ENCODE results near the gene FGD4.

Gene FGD4

GRCh38 chr12:32379667-32380066 lies 19.7 kb upstream of the FGD4 start:
- Mint-ChIP-seq H3K36me3 (ENCODE audit: low read depth) (no peaks in the 10 kb centered on the region), H3K9me3 (no peaks in the 10 kb centered on the region), H3K4me1 (peaks cover 17% of the 10 kb centered on the region), H3K4me3 (no peak overlapping the region), H3K27me3 (ENCODE audit: low read depth) (no peaks in the 10 kb centered on the region), H3K27ac (no peak overlapping the region)
- TF ChIP-seq CTCF (IDR thresholded peaks at IDR 0.05; ENCODE audit: unreplicated experiment in 3 of 3) = no peak

- no peaks in the 10 kb centered on the region for H3K27me3 Mint-ChIP-seq (ENCODE audit: low read depth)
- H3K4me3 Mint-ChIP-seq = no peak overlapping the region
- no peaks in the 10 kb centered on the region for H3K9me3 Mint-ChIP-seq
- no peaks in the 10 kb centered on the region for H3K36me3 Mint-ChIP-seq (ENCODE audit: low read depth)
- H3K4me1 Mint-ChIP-seq = peaks cover 17% of the 10 kb centered on the region
- no peak for TF ChIP-seq CTCF (IDR thresholded peaks at IDR 0.05; ENCODE audit: unreplicated experiment in 3 of 3)
- H3K27ac Mint-ChIP-seq = no peak overlapping the region
These were observed 17.1 kb upstream of the FGD4 start for GRCh38 chr12:32382226-32382625.

- TF ChIP-seq CTCF (IDR thresholded peaks at IDR 0.05; ENCODE audit: unreplicated experiment in 3 of 3) = no peak
- Mint-ChIP-seq H3K27me3 (ENCODE audit: low read depth) (no peaks in the 10 kb centered on the region), H3K36me3 (ENCODE audit: low read depth) (no peaks in the 10 kb centered on the region)
These were observed 8.7 kb upstream of the FGD4 start for GRCh38 chr12:32390572-32391219.

GRCh38 chr12:32395026-32395425 lies 4.3 kb upstream of the FGD4 start:
- Mint-ChIP-seq H3K27me3 (ENCODE audit: low read depth) (peaks cover 23% of the 10 kb centered on the region), H3K27ac (no peak overlapping the region), H3K36me3 (ENCODE audit: low read depth) (no peaks in the 10 kb centered on the region), H3K4me1 (peaks cover 10% of the 10 kb centered on the region), H3K4me3 (no peak overlapping the region), H3K9me3 (no peaks in the 10 kb centered on the region)
- TF ChIP-seq CTCF (IDR thresholded peaks at IDR 0.05; ENCODE audit: unreplicated experiment in 3 of 3) = no peak

More at GRCh38 chr12:32390572-32391219, 8.7 kb upstream of the FGD4 start:
- Mint-ChIP-seq H3K9me3 (no peaks in the 10 kb centered on the region), H3K4me3 (no peak overlapping the region), H3K4me1 (no peaks in the 10 kb centered on the region), H3K27ac (no peak overlapping the region)

- H3K27ac Mint-ChIP-seq = peak overlapping the region; percentile 30 to 52 (median 37)
- H3K36me3 Mint-ChIP-seq (ENCODE audit: low read depth) = no peaks in the 10 kb centered on the region
- no peak for TF ChIP-seq CTCF (IDR thresholded peaks at IDR 0.05; ENCODE audit: unreplicated experiment in 3 of 3)
- peak overlapping the region; percentile 68 to 84 (median 78) for H3K4me3 Mint-ChIP-seq
- peaks cover 46% of the 10 kb centered on the region for H3K27me3 Mint-ChIP-seq (ENCODE audit: low read depth)
- peaks cover 16% of the 10 kb centered on the region for H3K4me1 Mint-ChIP-seq
- H3K9me3 Mint-ChIP-seq = no peaks in the 10 kb centered on the region
These were observed 1.7 kb upstream of the FGD4 start for GRCh38 chr12:32397696-32398095.

GRCh38 chr12:32398181-32398580 lies 1.2 kb upstream of the FGD4 start:
- Mint-ChIP-seq H3K9me3 (no peaks in the 10 kb centered on the region), H3K4me3 (peak overlapping the region; percentile 78 to 84 (median 84)), H3K36me3 (ENCODE audit: low read depth) (no peaks in the 10 kb centered on the region), H3K4me1 (peaks cover 16% of the 10 kb centered on the region), H3K27ac (no peak overlapping the region), H3K27me3 (ENCODE audit: low read depth) (peaks cover 51% of the 10 kb centered on the region)
- TF ChIP-seq CTCF (IDR thresholded peaks at IDR 0.05; ENCODE audit: unreplicated experiment in 3 of 3) = no peak

Data from nephron (organoid).